ENCODE results near the gene NOS1AP. TPM values are rescaled to one million over a fixed set of nuclear protein-coding genes. Genes with fewer than 3 reads are reported as not detected.

Gene NOS1AP
- total RNA-seq, 2 experiments from 2014 or later, result not detected

DNA sequence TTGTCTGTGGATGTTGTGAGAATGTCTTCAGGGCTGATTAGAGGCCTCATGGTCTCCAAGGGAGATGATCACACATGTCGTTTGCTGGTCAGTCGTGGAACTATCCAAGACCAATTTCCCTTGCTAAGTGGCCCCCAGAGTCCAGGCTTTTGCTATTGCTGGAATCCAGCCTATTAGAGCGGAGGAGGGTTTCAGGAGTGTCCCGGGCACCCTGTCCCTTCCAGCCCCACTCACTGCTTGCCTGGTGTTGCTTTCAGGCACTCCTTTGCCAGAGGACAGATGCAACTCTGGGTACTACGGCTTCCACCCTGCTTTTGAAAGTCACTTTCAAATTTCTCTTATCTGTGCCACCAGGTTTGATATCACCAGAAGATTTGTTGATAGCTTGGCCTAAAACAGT is 149.1 kb downstream of the NOS1AP start:
- H3K36me3 ChIP-seq (ENCODE audit: insufficient read depth, low read length), result no peaks in the 10 kb centered on the region
- CTCF ChIA-PET (ENCODE audit: unreplicated experiment), result no interaction called here
- no peaks in the 10 kb centered on the region for H4K20me1 ChIP-seq (ENCODE audit: insufficient read depth, low read length)
- BruUV-seq (replicated peaks), result no TSS peak
- no peaks in the 10 kb centered on the region for H3K9me3 ChIP-seq (ENCODE audit: low read length)
- H2AFZ ChIP-seq (ENCODE audit: low read length), result no peak overlapping the region
- no peaks in the 10 kb centered on the region for H3K9me2 ChIP-seq (ENCODE audit: insufficient read depth, low read length)
- H3K27ac ChIP-seq (ENCODE audit: low read depth, low read length, poor library complexity, severe bottlenecking), result no peak overlapping the region
- POLR2A ChIA-PET, result no interaction called here
- no peak overlapping the region for H3K4me3 ChIP-seq (ENCODE audit: low read depth, low read length, poor library complexity, severe bottlenecking)
- intact Hi-C loops (cut with micrococcal nuclease; ENCODE audit: unreplicated experiment), result no loop called here
- TF ChIP-seq, protein P1, sequence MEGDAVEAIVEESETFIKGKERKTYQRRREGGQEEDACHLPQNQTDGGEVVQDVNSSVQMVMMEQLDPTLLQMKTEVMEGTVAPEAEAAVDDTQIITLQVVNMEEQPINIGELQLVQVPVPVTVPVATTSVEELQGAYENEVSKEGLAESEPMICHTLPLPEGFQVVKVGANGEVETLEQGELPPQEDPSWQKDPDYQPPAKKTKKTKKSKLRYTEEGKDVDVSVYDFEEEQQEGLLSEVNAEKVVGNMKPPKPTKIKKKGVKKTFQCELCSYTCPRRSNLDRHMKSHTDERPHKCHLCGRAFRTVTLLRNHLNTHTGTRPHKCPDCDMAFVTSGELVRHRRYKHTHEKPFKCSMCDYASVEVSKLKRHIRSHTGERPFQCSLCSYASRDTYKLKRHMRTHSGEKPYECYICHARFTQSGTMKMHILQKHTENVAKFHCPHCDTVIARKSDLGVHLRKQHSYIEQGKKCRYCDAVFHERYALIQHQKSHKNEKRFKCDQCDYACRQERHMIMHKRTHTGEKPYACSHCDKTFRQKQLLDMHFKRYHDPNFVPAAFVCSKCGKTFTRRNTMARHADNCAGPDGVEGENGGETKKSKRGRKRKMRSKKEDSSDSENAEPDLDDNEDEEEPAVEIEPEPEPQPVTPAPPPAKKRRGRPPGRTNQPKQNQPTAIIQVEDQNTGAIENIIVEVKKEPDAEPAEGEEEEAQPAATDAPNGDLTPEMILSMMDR (conservative IDR thresholded peaks at IDR 0.05; ENCODE audit: low read length), result no peak
- no peak for TF ChIP-seq EZH2phosphoT487 (IDR thresholded peaks at IDR 0.05; ENCODE audit: borderline replicate concordance, low read depth, low read length)
- no peaks in the 10 kb centered on the region for H3K79me2 ChIP-seq (ENCODE audit: insufficient read depth, low read depth, low read length)
- no peak overlapping the region for H3K4me2 ChIP-seq (ENCODE audit: low read length)
- no peak for DNase-seq (ENCODE audit: low spot score)
- no peaks in the 10 kb centered on the region for H3K4me1 ChIP-seq (ENCODE audit: insufficient read depth, low read length, poor library complexity, severe bottlenecking)

DNA sequence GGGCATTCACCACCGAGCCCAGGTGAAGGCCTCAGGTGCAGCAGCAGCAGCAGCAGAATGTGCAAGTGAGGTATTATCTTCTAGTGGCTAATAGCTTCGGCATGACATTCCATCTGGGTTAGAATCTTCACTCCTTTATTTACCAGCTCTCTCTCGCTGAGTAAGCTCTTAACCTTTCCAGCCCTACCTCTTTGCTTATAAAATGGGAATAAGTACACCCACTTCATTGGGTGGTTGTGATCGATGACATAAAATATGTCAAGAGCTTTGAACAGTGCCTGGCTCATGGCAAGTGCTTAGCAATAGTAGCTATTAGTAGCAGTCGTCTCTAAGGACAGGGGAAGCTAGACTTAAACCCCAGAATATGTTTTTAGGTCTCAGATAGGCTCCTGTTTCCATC is 149.5 kb downstream of the NOS1AP start:
- no peak overlapping the region for H3K4me2 ChIP-seq (ENCODE audit: low read length)
- no peak for DNase-seq (ENCODE audit: low spot score)
- no peaks in the 10 kb centered on the region for H3K79me2 ChIP-seq (ENCODE audit: insufficient read depth, low read depth, low read length)
- H3K9me2 ChIP-seq (ENCODE audit: insufficient read depth, low read length), result no peaks in the 10 kb centered on the region
- BruUV-seq (replicated peaks), result no TSS peak
- no peak overlapping the region for H3K4me3 ChIP-seq (ENCODE audit: low read depth, low read length, poor library complexity, severe bottlenecking)
- TF ChIP-seq, protein P1 (conservative IDR thresholded peaks at IDR 0.05; ENCODE audit: low read length), result no peak
- no peak for TF ChIP-seq EZH2phosphoT487 (IDR thresholded peaks at IDR 0.05; ENCODE audit: borderline replicate concordance, low read depth, low read length)
- H3K4me1 ChIP-seq (ENCODE audit: insufficient read depth, low read length, poor library complexity, severe bottlenecking), result no peaks in the 10 kb centered on the region
- no peaks in the 10 kb centered on the region for H3K36me3 ChIP-seq (ENCODE audit: insufficient read depth, low read length)
- no peak overlapping the region for H2AFZ ChIP-seq (ENCODE audit: low read length)
- intact Hi-C loops (cut with micrococcal nuclease; ENCODE audit: unreplicated experiment), result no loop called here
- ChIA-PET CTCF (ENCODE audit: unreplicated experiment) (no interaction called here), POLR2A (no interaction called here)
- no peak overlapping the region for H3K27ac ChIP-seq (ENCODE audit: low read depth, low read length, poor library complexity, severe bottlenecking)
- no peaks in the 10 kb centered on the region for H4K20me1 ChIP-seq (ENCODE audit: insufficient read depth, low read length)
- no peaks in the 10 kb centered on the region for H3K9me3 ChIP-seq (ENCODE audit: low read length)

- Histone ChIP-seq H3K79me2 (ENCODE audit: insufficient read depth, low read depth, low read length) (no peaks in the 10 kb centered on the region), H4K20me1 (ENCODE audit: insufficient read depth, low read length) (no peaks in the 10 kb centered on the region), H3K4me2 (ENCODE audit: low read length) (no peak overlapping the region), H2AFZ (ENCODE audit: low read length) (no peak overlapping the region), H3K9me2 (ENCODE audit: insufficient read depth, low read length) (no peaks in the 10 kb centered on the region), H3K4me1 (ENCODE audit: insufficient read depth, low read length, poor library complexity, severe bottlenecking) (no peaks in the 10 kb centered on the region), H3K9me3 (ENCODE audit: low read length) (no peaks in the 10 kb centered on the region), H3K36me3 (ENCODE audit: insufficient read depth, low read length) (no peaks in the 10 kb centered on the region), H3K4me3 (ENCODE audit: low read depth, low read length, poor library complexity, severe bottlenecking) (no peak overlapping the region), H3K27ac (ENCODE audit: low read depth, low read length, poor library complexity, severe bottlenecking) (no peak overlapping the region)
- intact Hi-C loops (cut with micrococcal nuclease; ENCODE audit: unreplicated experiment), result no loop called here
- BruUV-seq (replicated peaks), result no TSS peak
- POLR2A ChIA-PET, result interaction anchor here (0.5 kb wide), 1 partner anchor 97 kb away, joined by 3 read pairs; no protein-coding TSS in a partner anchor
- CTCF ChIA-PET (ENCODE audit: unreplicated experiment), result no interaction called here
- DNase-seq (ENCODE audit: low spot score), result no peak
- TF ChIP-seq EZH2phosphoT487 (IDR thresholded peaks at IDR 0.05; ENCODE audit: borderline replicate concordance, low read depth, low read length), result no peak
- TF ChIP-seq, protein P1 (conservative IDR thresholded peaks at IDR 0.05; ENCODE audit: low read length), result no peak
Measured at GRCh38 chr1:162219461-162219860, 150.0 kb downstream of the NOS1AP start.

All from OCI-LY7 (cell line).